Measurements from ENCODE around the gene MOCS3. TPM values are rescaled to one million over a fixed set of nuclear protein-coding genes. Genes with fewer than 3 reads are reported as not detected.

The MOCS3 gene
- total and polyA plus RNA-seq, 2 donors (not counting 3 experiments of a cell fraction or from before 2014, with no cell fraction given): 3.2 to 3.6 TPM

- dilution Hi-C loops (cut with MboI; ENCODE audit: extremely low pct_ligation_motif_present, low sequenced_read_pairs) (no loop called here), intact Hi-C loops (cut with micrococcal nuclease) (no loop called here)
- Histone ChIP-seq H3K4me1 (ENCODE audit: control insufficient read depth, extremely low read depth, insufficient read depth, low read length) (peaks cover 17% of the 10 kb centered on the region), H2AFZ (ENCODE audit: low read depth, low read length) (no peak overlapping the region), H3K9me1 (replicated peaks; ENCODE audit: control insufficient read depth, extremely low read depth, insufficient read depth, low read length) (no peaks in the 10 kb centered on the region), H3K36me3 (ENCODE audit: control insufficient read depth in 2 of 2, extremely low read depth in 1 of 2, insufficient read depth in 2 of 2, low read length in 2 of 2) (peaks cover 5 to 19% of the 10 kb centered on the region in 2 experiments), H4K20me1 (replicated peaks; ENCODE audit: control insufficient read depth, extremely low read depth, insufficient read depth, low read length) (peaks cover 44% of the 10 kb centered on the region), H3K4me2 (ENCODE audit: insufficient read depth, low read length) (no peak overlapping the region), H3K27ac (ENCODE audit: insufficient read depth, low read depth, low read length) (no peak overlapping the region), H3K27me3 (ENCODE audit: control insufficient read depth in 2 of 2, insufficient read depth in 2 of 2, low read length in 2 of 2) (no peaks in the 10 kb centered on the region), H3K9me3 (replicated peaks; ENCODE audit: control insufficient read depth, insufficient read depth, low read length) (no peaks in the 10 kb centered on the region), H3K4me3 (replicated peaks in 1 of 3; ENCODE audit: insufficient read depth in 1 of 3, low read depth in 1 of 3, low read length in 3 of 3) (no peak overlapping the region), H3K9ac (replicated peaks; ENCODE audit: extremely low read depth, insufficient read depth, low read length) (no peak overlapping the region), H3K79me2 (ENCODE audit: control insufficient read depth, insufficient read depth, low read length) (peaks cover 100% of the 10 kb centered on the region)
- no peak for TF ChIP-seq FOS (IDR thresholded peaks at IDR 0.05; ENCODE audit: borderline replicate concordance, insufficient read depth, low read length)
- no peak for DNase-seq (ENCODE audit: low read depth, low spot score)
- POLR2A ChIA-PET: no interaction called here
- BruUV-seq (replicated peaks): no TSS peak
- FAIRE-seq: no peak
- CTCF ChIA-PET: interaction anchor here (0.7 to 11.1 kb wide), 6 partner anchors 8 to 130 kb away, joined by 3 to 119 read pairs (median 4); partner anchors contain the start of gene BCAS4
These were observed 34.2 kb upstream of the MOCS3 start for GRCh38 chr20:50924261-50924920.

GRCh38 chr20:50926530-50926929, 32.1 kb upstream of the MOCS3 start:
- FAIRE-seq (no peak), DNase-seq (ENCODE audit: low read depth, low spot score) (no peak)
- Histone ChIP-seq H3K9ac (replicated peaks; ENCODE audit: extremely low read depth, insufficient read depth, low read length) (no peak overlapping the region), H3K27me3 (ENCODE audit: control insufficient read depth in 2 of 2, insufficient read depth in 2 of 2, low read length in 2 of 2) (no peaks in the 10 kb centered on the region), H3K4me1 (ENCODE audit: control insufficient read depth, extremely low read depth, insufficient read depth, low read length) (peaks cover 17% of the 10 kb centered on the region), H4K20me1 (replicated peaks; ENCODE audit: control insufficient read depth, extremely low read depth, insufficient read depth, low read length) (peaks cover 41% of the 10 kb centered on the region), H3K36me3 (ENCODE audit: control insufficient read depth in 2 of 2, extremely low read depth in 1 of 2, insufficient read depth in 2 of 2, low read length in 2 of 2) (peaks cover 2 to 19% of the 10 kb centered on the region in 2 experiments), H3K79me2 (ENCODE audit: control insufficient read depth, insufficient read depth, low read length) (peaks cover 95% of the 10 kb centered on the region), H3K9me3 (replicated peaks; ENCODE audit: control insufficient read depth, insufficient read depth, low read length) (no peaks in the 10 kb centered on the region), H3K4me3 (replicated peaks in 1 of 3; ENCODE audit: insufficient read depth in 1 of 3, low read depth in 1 of 3, low read length in 3 of 3) (no peak overlapping the region), H3K9me1 (replicated peaks; ENCODE audit: control insufficient read depth, extremely low read depth, insufficient read depth, low read length) (no peaks in the 10 kb centered on the region), H2AFZ (ENCODE audit: low read depth, low read length) (no peak overlapping the region), H3K27ac (ENCODE audit: insufficient read depth, low read depth, low read length) (no peak overlapping the region), H3K4me2 (ENCODE audit: insufficient read depth, low read length) (peak overlapping the region; percentile 27)
- intact Hi-C loops (cut with micrococcal nuclease) (no loop called here), dilution Hi-C loops (cut with MboI; ENCODE audit: extremely low pct_ligation_motif_present, low sequenced_read_pairs) (no loop called here)
- TF ChIP-seq CTCF (IDR thresholded peaks at IDR 0.05; ENCODE audit: extremely low read depth in 1 of 2, insufficient read depth in 1 of 2, low read depth in 1 of 2, low read length in 2 of 2) (no peak), JUN (IDR thresholded peaks at IDR 0.05; ENCODE audit: borderline replicate concordance, insufficient read depth, insufficient read length, low read depth) (no peak), EZH2 (IDR thresholded peaks at IDR 0.05; ENCODE audit: borderline replicate concordance, low read depth, low read length, severe bottlenecking) (no peak), POLR2A (IDR thresholded peaks at IDR 0.05; ENCODE audit: low read depth, low read length) (no peak), POLR2AphosphoS5 (IDR thresholded peaks at IDR 0.05; ENCODE audit: insufficient read depth, low read depth, low read length) (no peak)
- ChIA-PET POLR2A (no interaction called here), CTCF (interaction anchor here (2.8 to 11.1 kb wide), 2 partner anchors 11 to 133 kb away, joined by 13 to 119 read pairs; partner anchors contain the start of gene BCAS4)
- BruUV-seq (replicated peaks): no TSS peak
